Measurements from ENCODE around the gene PPFIBP2.

DNA sequence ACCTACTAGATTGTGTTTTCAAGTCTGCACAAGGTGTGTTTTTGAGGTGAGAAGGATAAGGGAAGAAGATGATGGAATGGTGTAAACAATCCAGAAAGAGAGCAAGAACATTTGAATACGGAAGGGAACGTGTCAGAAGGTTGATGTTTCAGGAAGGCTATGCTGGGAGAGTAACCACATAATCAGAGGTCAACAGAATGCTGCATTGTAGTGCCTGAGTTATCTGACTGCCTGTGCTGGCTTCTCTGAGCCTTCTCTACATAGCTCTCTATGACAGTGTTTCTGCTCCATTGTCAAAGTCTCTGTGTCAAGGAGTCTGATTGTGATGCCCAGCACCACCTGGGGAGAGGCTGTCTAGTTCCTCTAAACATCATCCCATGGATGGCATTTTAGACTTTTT lies 85.4 kb downstream of the PPFIBP2 start:
- no peak for TF ChIP-seq REST (IDR thresholded peaks at IDR 0.05; ENCODE audit: low read depth)
- TF ChIP-seq, protein P1, sequence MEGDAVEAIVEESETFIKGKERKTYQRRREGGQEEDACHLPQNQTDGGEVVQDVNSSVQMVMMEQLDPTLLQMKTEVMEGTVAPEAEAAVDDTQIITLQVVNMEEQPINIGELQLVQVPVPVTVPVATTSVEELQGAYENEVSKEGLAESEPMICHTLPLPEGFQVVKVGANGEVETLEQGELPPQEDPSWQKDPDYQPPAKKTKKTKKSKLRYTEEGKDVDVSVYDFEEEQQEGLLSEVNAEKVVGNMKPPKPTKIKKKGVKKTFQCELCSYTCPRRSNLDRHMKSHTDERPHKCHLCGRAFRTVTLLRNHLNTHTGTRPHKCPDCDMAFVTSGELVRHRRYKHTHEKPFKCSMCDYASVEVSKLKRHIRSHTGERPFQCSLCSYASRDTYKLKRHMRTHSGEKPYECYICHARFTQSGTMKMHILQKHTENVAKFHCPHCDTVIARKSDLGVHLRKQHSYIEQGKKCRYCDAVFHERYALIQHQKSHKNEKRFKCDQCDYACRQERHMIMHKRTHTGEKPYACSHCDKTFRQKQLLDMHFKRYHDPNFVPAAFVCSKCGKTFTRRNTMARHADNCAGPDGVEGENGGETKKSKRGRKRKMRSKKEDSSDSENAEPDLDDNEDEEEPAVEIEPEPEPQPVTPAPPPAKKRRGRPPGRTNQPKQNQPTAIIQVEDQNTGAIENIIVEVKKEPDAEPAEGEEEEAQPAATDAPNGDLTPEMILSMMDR (IDR thresholded peaks at IDR 0.05 in 2 of 3, conservative IDR thresholded peaks at IDR 0.05 in 1 of 3; ENCODE audit: borderline replicate concordance in 1 of 3, insufficient read depth in 1 of 3, low read depth in 2 of 3, low read length in 2 of 3), result no peak
- TF ChIP-seq EZH2 (IDR thresholded peaks at IDR 0.05), result no peak
- TF ChIP-seq, protein P2, sequence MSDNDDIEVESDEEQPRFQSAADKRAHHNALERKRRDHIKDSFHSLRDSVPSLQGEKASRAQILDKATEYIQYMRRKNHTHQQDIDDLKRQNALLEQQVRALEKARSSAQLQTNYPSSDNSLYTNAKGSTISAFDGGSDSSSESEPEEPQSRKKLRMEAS (IDR thresholded peaks at IDR 0.05), result no peak
- TF ChIP-seq, protein P3, sequence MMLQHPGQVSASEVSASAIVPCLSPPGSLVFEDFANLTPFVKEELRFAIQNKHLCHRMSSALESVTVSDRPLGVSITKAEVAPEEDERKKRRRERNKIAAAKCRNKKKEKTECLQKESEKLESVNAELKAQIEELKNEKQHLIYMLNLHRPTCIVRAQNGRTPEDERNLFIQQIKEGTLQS (IDR thresholded peaks at IDR 0.05), result no peak
- no peak for TF ChIP-seq ZNF274 (IDR thresholded peaks at IDR 0.05; ENCODE audit: low read depth, low read length)
- TF ChIP-seq POLR2AphosphoS5 (IDR thresholded peaks at IDR 0.05; ENCODE audit: low read depth, low read length), result no peak
- no peak for TF ChIP-seq EZH2phosphoT487 (IDR thresholded peaks at IDR 0.05; ENCODE audit: borderline replicate concordance)
- TF ChIP-seq RAD21 (IDR thresholded peaks at IDR 0.05; ENCODE audit: low read depth), result no peak
- no peak for TF ChIP-seq JUND (IDR thresholded peaks at IDR 0.05)
- TF ChIP-seq CBX3 (IDR thresholded peaks at IDR 0.05; ENCODE audit: low read depth), result no peak
- TF ChIP-seq POLR2A (IDR thresholded peaks at IDR 0.05; ENCODE audit: borderline replicate concordance, extremely low read depth, insufficient read depth, insufficient read length), result no peak
- TF ChIP-seq CEBPB (IDR thresholded peaks at IDR 0.05; ENCODE audit: low read depth), result no peak

Data from HCT116 (cell line).